ENCODE results near the gene YRDC. TPM values are rescaled to one million over a fixed set of nuclear protein-coding genes. Genes with fewer than 3 reads are reported as not detected.

Gene YRDC
- total RNA-seq, 1 experiment from 2014 or later: 24.6 TPM

GRCh38 chr1:37849480-37849879, 41.5 kb upstream of the YRDC start:
- no peaks in the 10 kb centered on the region for H3K9me3 Mint-ChIP-seq
- no peaks in the 10 kb centered on the region for H3K27me3 Mint-ChIP-seq (ENCODE audit: low read depth)
- no peaks in the 10 kb centered on the region for H3K36me3 Mint-ChIP-seq
- no peak overlapping the region for H3K27ac Mint-ChIP-seq
- DNase-seq (ENCODE audit: low spot score) (no peak), ATAC-seq (no peak)
- ChIA-PET POLR2A (no interaction called here), CTCF (interaction anchor here (4.6 kb wide), 1 partner anchor 10 kb away, joined by 26 read pairs; the partner anchor contains the start of gene MTF1)
- no peaks in the 10 kb centered on the region for H3K4me1 Mint-ChIP-seq
- H3K4me3 Mint-ChIP-seq: no peak overlapping the region
- TF ChIP-seq NR3C1 (CRISPR knock-in tag; conservative IDR thresholded peaks at IDR 0.05; ENCODE audit: low read depth) (no peak), ZNF532 (CRISPR knock-in tag; IDR thresholded peaks at IDR 0.05; ENCODE audit: borderline replicate concordance) (no peak), ZNF263 (CRISPR knock-in tag; IDR thresholded peaks at IDR 0.05; ENCODE audit: low read depth) (no peak), ZNF317 (CRISPR knock-in tag; IDR thresholded peaks at IDR 0.05; ENCODE audit: borderline replicate concordance, low read depth) (no peak), ZNF219 (CRISPR knock-in tag; IDR thresholded peaks at IDR 0.05; ENCODE audit: borderline replicate concordance) (no peak), FOXP1 (CRISPR knock-in tag; IDR thresholded peaks at IDR 0.05; ENCODE audit: borderline replicate concordance) (no peak), ZNF138 (CRISPR knock-in tag; conservative IDR thresholded peaks at IDR 0.05) (no peak), EMX1 (CRISPR knock-in tag; IDR thresholded peaks at IDR 0.05) (no peak)

GRCh38 chr1:37846647-37847339, 38.8 kb upstream of the YRDC start:
- CTCF ChIA-PET: interaction anchor here (1.6 kb wide), 1 partner anchor 13 kb away, joined by 9 read pairs; the partner anchor contains the start of gene MTF1
- POLR2A ChIA-PET: no interaction called here
- TF ChIP-seq ZNF317 (CRISPR knock-in tag; IDR thresholded peaks at IDR 0.05; ENCODE audit: borderline replicate concordance, low read depth): no peak
- TF ChIP-seq IRF2 (CRISPR knock-in tag; IDR thresholded peaks at IDR 0.05; ENCODE audit: borderline replicate concordance, low read depth): no peak
- TF ChIP-seq JAZF1 (CRISPR knock-in tag; IDR thresholded peaks at IDR 0.05): no peak
- no peak for TF ChIP-seq NFYB (CRISPR knock-in tag; conservative IDR thresholded peaks at IDR 0.05; ENCODE audit: low read depth)
- no peak for TF ChIP-seq RORB (CRISPR knock-in tag; IDR thresholded peaks at IDR 0.05)
- no peak for TF ChIP-seq SP1 (CRISPR knock-in tag; conservative IDR thresholded peaks at IDR 0.05)
- no peak for TF ChIP-seq FOXK1 (CRISPR knock-in tag; IDR thresholded peaks at IDR 0.05)
- TF ChIP-seq AR (CRISPR knock-in tag; IDR thresholded peaks at IDR 0.05): no peak
- no peak for TF ChIP-seq PRRX2 (CRISPR knock-in tag; IDR thresholded peaks at IDR 0.05)
- no peak for TF ChIP-seq ZNF423 (CRISPR knock-in tag; IDR thresholded peaks at IDR 0.05)
- no peak for TF ChIP-seq SMAD4 (CRISPR knock-in tag; IDR thresholded peaks at IDR 0.05)
- no peak for TF ChIP-seq GTF2I (CRISPR knock-in tag; conservative IDR thresholded peaks at IDR 0.05)
- TF ChIP-seq HMGXB4 (CRISPR knock-in tag; IDR thresholded peaks at IDR 0.05): no peak
- no peak for TF ChIP-seq IRF1 (CRISPR knock-in tag; IDR thresholded peaks at IDR 0.05)

More at GRCh38 chr1:37846647-37847339, 38.8 kb upstream of the YRDC start:
- Mint-ChIP-seq H3K4me1 (no peaks in the 10 kb centered on the region), H3K9me3 (no peaks in the 10 kb centered on the region), H3K27ac (peak overlapping the region; percentile 24; the same call in 1 of the 2 replicates), H3K4me3 (no peak overlapping the region), H3K27me3 (ENCODE audit: low read depth) (no peaks in the 10 kb centered on the region), H3K36me3 (no peaks in the 10 kb centered on the region)
- ATAC-seq (no peak), DNase-seq (ENCODE audit: low spot score) (no peak)
